Mesenchymal stem cell (in vitro differentiated cells and primary cell): ENCODE results near the gene PPP2R5E.
A peak's percentile ranks its signal among the peaks of the same experiment; 100 is the strongest.

Experiments used
- DNase-seq: peaks from one replicate; pipeline ENCODE4 v3.0.0-alpha.2; 2013
- H2AFZ ChIP-seq: one replicate; pipeline ENCODE4 v1.6.1; 2013; ENCODE audit warnings: low read depth, mild to moderate bottlenecking, control low read depth, inconsistent platforms, low read length, moderate library complexity
- H2AK5ac ChIP-seq: 2 replicates; pipeline ENCODE4 v1.6.1; 2013; ENCODE audit warnings: low read length, moderate library complexity, mild to moderate bottlenecking, inconsistent platforms; ENCODE audit not compliant: severe bottlenecking
- H2BK120ac ChIP-seq: one replicate; pipeline ENCODE4 v1.6.1; 2013; ENCODE audit warnings: low read depth, mild to moderate bottlenecking, inconsistent platforms, low read length, moderate library complexity
- H2BK12ac ChIP-seq, 2 experiments: one replicate each; pipeline ENCODE4 v1.6.1; 2013; ENCODE audit warnings: inconsistent platforms in 2 of 2, low read length in 2 of 2, mild to moderate bottlenecking in 2 of 2, moderate library complexity in 2 of 2, control low read depth in 1 of 2
- H2BK15ac ChIP-seq: one replicate; pipeline ENCODE4 v1.6.1; 2013; ENCODE audit warnings: mild to moderate bottlenecking, low read depth, inconsistent platforms; ENCODE audit not compliant: poor library complexity, severe bottlenecking
- H2BK5ac ChIP-seq: 2 replicates; pipeline ENCODE4 v1.6.1; 2013; ENCODE audit warnings: low read depth, mild to moderate bottlenecking, low read length, control low read depth, inconsistent platforms; ENCODE audit not compliant: poor library complexity, severe bottlenecking
- H3K14ac ChIP-seq, 2 experiments: one replicate each; pipeline ENCODE4 v1.6.1; 2013; ENCODE audit warnings: inconsistent platforms in 2 of 2, low read length in 2 of 2, control low read depth in 1 of 2, mild to moderate bottlenecking in 1 of 2, moderate library complexity in 1 of 2
- H3K18ac ChIP-seq, 2 experiments: one replicate each; pipeline ENCODE4 v1.6.1; 2013; ENCODE audit warnings: inconsistent platforms in 2 of 2, low read length in 2 of 2, control low read depth in 1 of 2, low read depth in 1 of 2, mild to moderate bottlenecking in 1 of 2
- H3K23ac ChIP-seq, 2 experiments: one replicate each; pipeline ENCODE4 v1.6.1; 2013; ENCODE audit warnings: inconsistent platforms in 2 of 2, low read length in 2 of 2, mild to moderate bottlenecking in 2 of 2, moderate library complexity in 2 of 2, control low read depth in 1 of 2
- H3K27ac ChIP-seq: 2 replicates; pipeline ENCODE4 v1.5.1; 2013; ENCODE audit warnings: mild to moderate bottlenecking, moderate library complexity, low read length, control low read depth, inconsistent platforms; ENCODE audit not compliant: poor library complexity, severe bottlenecking
- H3K27me3 ChIP-seq, 2 experiments: 2 replicates each; pipeline versions ENCODE4 v1.6.1 to v1.7.0; 2013; ENCODE audit warnings: low read length in 2 of 2, mild to moderate bottlenecking in 2 of 2, moderate library complexity in 2 of 2, control low read depth in 1 of 2, inconsistent platforms in 1 of 2; ENCODE audit not compliant: control insufficient read depth in 1 of 2, insufficient read depth in 1 of 2
- H3K36me3 ChIP-seq, 2 experiments: 2 replicates each; pipeline versions ENCODE4 v1.6.1 to v1.7.0; 2013; ENCODE audit warnings: low read length in 2 of 2, control low read depth in 1 of 2, inconsistent platforms in 1 of 2, low read depth in 1 of 2, mild to moderate bottlenecking in 1 of 2; ENCODE audit not compliant: insufficient read depth in 2 of 2, control insufficient read depth in 1 of 2
- H3K4ac ChIP-seq, 2 experiments: one replicate each; pipeline ENCODE4 v1.6.1; 2013; ENCODE audit warnings: inconsistent platforms in 2 of 2, low read length in 2 of 2, mild to moderate bottlenecking in 2 of 2, moderate library complexity in 2 of 2, control low read depth in 1 of 2, low read depth in 1 of 2
- H3K4me1 ChIP-seq: 2 replicates; pipeline ENCODE4 v1.6.1; 2013; ENCODE audit warnings: low read depth, low read length, control low read depth; ENCODE audit not compliant: control insufficient read depth, insufficient read depth
- H3K4me2 ChIP-seq: 2 replicates; pipeline ENCODE4 v1.6.1; 2013; ENCODE audit warnings: low read length, mild to moderate bottlenecking, inconsistent platforms; ENCODE audit not compliant: poor library complexity, severe bottlenecking
- H3K4me3 ChIP-seq, 2 experiments: 2 replicates each; pipeline versions ENCODE4 v1.5.1 to v1.7.0; 2013; ENCODE audit warnings: low read length in 2 of 2, mild to moderate bottlenecking in 2 of 2, control low read depth in 1 of 2, low read depth in 1 of 2; ENCODE audit not compliant: insufficient read depth in 1 of 2
- H3K79me1 ChIP-seq: replicated peaks from 2 replicates; pipeline ENCODE4 v1.6.1; 2013; ENCODE audit warnings: mild to moderate bottlenecking, control low read depth, low read length, inconsistent platforms; ENCODE audit not compliant: poor library complexity, severe bottlenecking
- H3K9ac ChIP-seq: 2 replicates; pipeline ENCODE4 v1.7.0; 2013; ENCODE audit warnings: mild to moderate bottlenecking, low read length, moderate library complexity
- H3K9me3 ChIP-seq: 2 replicates; pipeline ENCODE4 v1.7.0; 2013; ENCODE audit warnings: mild to moderate bottlenecking, low read length; ENCODE audit not compliant: control insufficient read depth
- H4K8ac ChIP-seq: one replicate; pipeline ENCODE4 v1.6.1; 2013; ENCODE audit warnings: inconsistent platforms, mild to moderate bottlenecking, low read length, moderate library complexity
- H4K91ac ChIP-seq: one replicate; pipeline ENCODE4 v1.6.1; 2013; ENCODE audit warnings: mild to moderate bottlenecking, low read length, inconsistent platforms
- WGBS: methylation state at CpG from one replicate; pipeline ENCODE4 v1.1.7; 2013; ENCODE audit warnings: mixed read lengths; 5-methylcytosine and 5-hydroxymethylcytosine counted together

PPP2R5E gene

DNA sequence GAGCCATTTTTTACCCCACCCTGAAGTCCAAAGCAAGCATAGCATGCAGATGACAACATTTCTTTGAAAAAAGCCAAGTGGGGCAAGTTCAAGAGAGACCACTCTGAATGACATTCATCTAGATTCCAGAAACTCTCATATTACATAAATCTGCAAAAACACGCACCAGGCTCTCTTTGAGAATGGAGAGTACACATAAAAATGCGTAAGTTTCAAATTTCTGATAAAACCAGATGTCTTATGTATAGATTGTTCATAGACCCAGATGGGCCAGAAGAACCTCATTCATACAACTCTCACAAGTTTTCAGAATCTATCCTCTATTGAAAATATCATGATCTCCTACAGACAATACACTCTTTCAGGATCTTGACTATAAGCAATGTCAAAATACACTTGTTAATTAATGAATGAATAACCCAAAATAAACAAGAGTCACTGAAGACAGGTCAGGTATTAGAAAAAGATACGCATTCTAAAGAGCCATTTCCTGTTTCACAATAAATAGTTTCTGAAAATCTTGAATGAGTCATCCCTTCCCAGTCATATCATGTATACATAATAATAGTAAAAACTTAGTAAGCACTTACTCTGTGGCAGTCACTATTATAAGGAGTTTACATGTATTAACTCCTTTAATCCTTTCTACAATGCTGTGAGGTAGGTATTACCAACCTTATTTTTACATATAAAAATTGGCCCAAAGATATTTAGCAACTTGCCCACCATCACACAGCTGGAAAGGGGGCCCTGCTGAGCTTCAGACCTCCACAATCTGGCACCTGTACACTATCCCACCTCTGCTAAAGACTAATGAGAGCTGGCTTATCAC lies 72.0 kb downstream of the PPP2R5E start:
- Histone ChIP-seq H2BK15ac (no peak overlapping the region), H3K4me1 (peaks cover 8% of the 10 kb centered on the region), H2BK12ac (no peak overlapping the region), H2AFZ (no peak overlapping the region), H3K4ac (no peak overlapping the region), H3K9ac (no peak overlapping the region), H3K14ac (no peak overlapping the region), H3K27ac (peak overlapping the region; percentile 68), H2BK120ac (no peak overlapping the region), H3K23ac (no peak overlapping the region), H3K18ac (no peak overlapping the region), H3K4me3 (no peak overlapping the region), H3K36me3 (no peaks in the 10 kb centered on the region), H3K9me3 (no peaks in the 10 kb centered on the region), H4K91ac (no peak overlapping the region), H3K79me1 (peaks cover 20% of the 10 kb centered on the region), H3K27me3 (no peaks in the 10 kb centered on the region), H3K4me2 (peak overlapping the region; percentile 68), H2BK5ac (no peak overlapping the region), H2AK5ac (no peak overlapping the region), H4K8ac (no peak overlapping the region)
- DNase-seq: peak; percentile 82
- WGBS: no CpG with 5 or more reads among the region's 3 CpGs

- no peaks in the 10 kb centered on the region for H3K9me3 ChIP-seq
- no peak for DNase-seq
- H2BK120ac ChIP-seq: no peak overlapping the region
- H3K23ac ChIP-seq: no peak overlapping the region
- H3K4me1 ChIP-seq: peaks cover 8% of the 10 kb centered on the region
- H4K91ac ChIP-seq: no peak overlapping the region
- no peaks in the 10 kb centered on the region for H3K36me3 ChIP-seq
- no peak overlapping the region for H3K9ac ChIP-seq
- no peak overlapping the region for H3K4me2 ChIP-seq
- H2BK15ac ChIP-seq: no peak overlapping the region
- no peak overlapping the region for H3K18ac ChIP-seq
- no peak overlapping the region for H2BK12ac ChIP-seq
- peaks cover 13% of the 10 kb centered on the region for H3K79me1 ChIP-seq
- H2AK5ac ChIP-seq: no peak overlapping the region
- no peak overlapping the region for H3K14ac ChIP-seq
- 32% methylated on average over 1 of the region's 1 CpG for WGBS
- no peak overlapping the region for H4K8ac ChIP-seq
- no peaks in the 10 kb centered on the region for H3K27me3 ChIP-seq
- H3K4ac ChIP-seq: no peak overlapping the region
- no peak overlapping the region for H2AFZ ChIP-seq
- H3K4me3 ChIP-seq: no peak overlapping the region
- H3K27ac ChIP-seq: no peak overlapping the region
- H2BK5ac ChIP-seq: no peak overlapping the region
Measured at GRCh38 chr14:63468294-63468693, 74.9 kb downstream of the PPP2R5E start.

DNA sequence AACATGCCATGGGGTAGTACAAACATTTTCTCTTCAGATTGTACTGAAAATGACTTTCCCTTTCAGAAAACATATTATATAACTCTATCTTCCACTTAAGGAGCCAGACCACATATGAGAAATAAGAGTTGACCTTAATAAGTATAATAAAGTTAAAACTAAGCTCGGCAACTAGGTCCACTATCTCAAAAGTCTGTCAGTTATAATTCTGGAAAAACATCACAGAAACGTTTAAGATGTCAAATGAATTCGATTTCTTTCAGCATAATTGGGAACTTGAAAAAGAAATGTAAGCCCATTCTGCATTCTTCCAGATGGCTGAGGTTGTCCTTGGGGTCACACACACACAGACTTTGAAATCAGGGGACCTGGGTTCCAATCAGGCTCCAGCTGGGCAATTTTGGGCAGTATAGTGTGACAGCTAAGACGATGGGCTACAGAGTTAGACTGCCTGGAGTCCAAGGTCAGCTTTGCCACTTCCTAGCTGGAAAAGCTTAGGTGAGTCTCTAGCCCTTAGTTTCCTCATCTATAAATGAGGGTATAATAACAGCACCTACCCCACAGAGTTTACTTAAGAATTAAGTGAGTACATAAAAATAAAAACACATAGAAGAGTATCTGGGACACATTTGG lies 75.6 kb downstream of the PPP2R5E start:
- H2AFZ ChIP-seq: no peak overlapping the region
- peaks cover 8% of the 10 kb centered on the region for H3K4me1 ChIP-seq

DNA sequence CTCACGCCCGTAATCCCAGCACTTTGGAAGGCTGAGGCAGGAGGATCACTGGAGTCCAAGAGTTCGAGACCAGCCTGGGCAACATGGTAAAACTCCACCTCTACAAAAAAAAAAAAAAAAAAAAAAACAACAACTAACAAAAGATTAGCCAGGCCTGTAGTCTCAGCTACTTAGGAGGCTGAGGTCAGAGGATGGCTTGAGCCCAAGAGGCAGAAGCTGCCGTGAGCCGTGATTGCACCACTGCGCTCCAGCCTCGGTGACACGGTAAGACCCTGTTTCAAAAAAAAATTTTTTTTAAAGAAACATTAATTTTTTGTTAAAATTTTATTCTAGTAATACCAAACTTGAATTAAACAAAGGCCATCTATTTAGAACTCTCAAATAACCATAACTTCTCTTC lies 77.8 kb downstream of the PPP2R5E start:
- 98% methylated on average over 5 of the region's 8 CpGs for WGBS
- Histone ChIP-seq H2BK120ac (no peak overlapping the region), H3K14ac (no peak overlapping the region), H3K4me3 (no peak overlapping the region), H3K36me3 (no peaks in the 10 kb centered on the region), H3K79me1 (peaks cover 18% of the 10 kb centered on the region), H2BK12ac (no peak overlapping the region), H3K4ac (no peak overlapping the region), H3K18ac (no peak overlapping the region), H2AFZ (no peak overlapping the region), H2AK5ac (no peak overlapping the region), H3K4me1 (peaks cover 5% of the 10 kb centered on the region), H4K8ac (no peak overlapping the region), H3K9me3 (no peaks in the 10 kb centered on the region), H4K91ac (no peak overlapping the region), H3K4me2 (no peak overlapping the region), H3K9ac (peak overlapping the region; percentile 43), H2BK5ac (no peak overlapping the region), H3K27me3 (no peaks in the 10 kb centered on the region), H3K23ac (no peak overlapping the region), H2BK15ac (no peak overlapping the region), H3K27ac (no peak overlapping the region)
- no peak for DNase-seq

More for the DNA sequence above, 75.6 kb downstream of the PPP2R5E start:
- Histone ChIP-seq H3K36me3 (no peaks in the 10 kb centered on the region), H3K18ac (peak overlapping the region in 1 of 2 experiments; percentile 2), H2AK5ac (no peak overlapping the region), H2BK120ac (no peak overlapping the region), H3K14ac (no peak overlapping the region), H2BK15ac (no peak overlapping the region), H3K9ac (no peak overlapping the region), H2BK5ac (no peak overlapping the region), H2BK12ac (no peak overlapping the region), H3K9me3 (no peaks in the 10 kb centered on the region), H4K91ac (no peak overlapping the region), H3K27ac (no peak overlapping the region), H3K79me1 (peaks cover 13% of the 10 kb centered on the region), H3K4ac (no peak overlapping the region), H4K8ac (no peak overlapping the region), H3K4me2 (no peak overlapping the region), H3K4me3 (no peak overlapping the region), H3K23ac (no peak overlapping the region), H3K27me3 (no peaks in the 10 kb centered on the region)
- 95% methylated on average over 3 of the region's 4 CpGs for WGBS
- DNase-seq: no peak
